Measurements from ENCODE around the gene CACNG1.
"Not testable (repeated sequence)": the region's sequence is repeated elsewhere in the genome, so short reads cannot be mapped to it uniquely, and the experiment has no call there.

The CACNG1 gene

DNA sequence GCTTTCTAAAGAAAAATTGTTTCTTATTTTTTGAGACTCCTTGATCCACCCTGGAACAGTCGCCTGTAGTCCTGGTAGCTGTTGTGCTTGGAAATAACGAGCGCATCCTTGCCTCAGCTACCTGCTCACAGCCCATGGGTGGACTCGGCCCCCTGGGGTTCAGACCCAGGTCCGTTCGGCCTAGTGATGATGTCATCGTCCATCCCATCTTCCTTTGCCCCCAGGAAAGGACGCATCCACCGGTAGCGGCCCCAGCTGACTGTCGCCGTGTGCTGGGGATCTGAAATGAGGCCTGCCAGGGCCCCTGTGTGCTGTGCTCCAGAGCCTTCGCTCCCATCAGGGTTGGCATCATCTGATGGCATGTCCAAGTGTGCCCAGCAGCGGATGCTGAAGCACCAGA is 12.0 kb upstream of the CACNG1 start:
- TF ChIP-seq, protein P1, sequence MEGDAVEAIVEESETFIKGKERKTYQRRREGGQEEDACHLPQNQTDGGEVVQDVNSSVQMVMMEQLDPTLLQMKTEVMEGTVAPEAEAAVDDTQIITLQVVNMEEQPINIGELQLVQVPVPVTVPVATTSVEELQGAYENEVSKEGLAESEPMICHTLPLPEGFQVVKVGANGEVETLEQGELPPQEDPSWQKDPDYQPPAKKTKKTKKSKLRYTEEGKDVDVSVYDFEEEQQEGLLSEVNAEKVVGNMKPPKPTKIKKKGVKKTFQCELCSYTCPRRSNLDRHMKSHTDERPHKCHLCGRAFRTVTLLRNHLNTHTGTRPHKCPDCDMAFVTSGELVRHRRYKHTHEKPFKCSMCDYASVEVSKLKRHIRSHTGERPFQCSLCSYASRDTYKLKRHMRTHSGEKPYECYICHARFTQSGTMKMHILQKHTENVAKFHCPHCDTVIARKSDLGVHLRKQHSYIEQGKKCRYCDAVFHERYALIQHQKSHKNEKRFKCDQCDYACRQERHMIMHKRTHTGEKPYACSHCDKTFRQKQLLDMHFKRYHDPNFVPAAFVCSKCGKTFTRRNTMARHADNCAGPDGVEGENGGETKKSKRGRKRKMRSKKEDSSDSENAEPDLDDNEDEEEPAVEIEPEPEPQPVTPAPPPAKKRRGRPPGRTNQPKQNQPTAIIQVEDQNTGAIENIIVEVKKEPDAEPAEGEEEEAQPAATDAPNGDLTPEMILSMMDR (IDR thresholded peaks at IDR 0.05; ENCODE audit: extremely low read depth, insufficient read depth, missing control alignments), result no peak
- in situ Hi-C loops (cut with MboI; ENCODE audit: low pct_unique_long_range_greater_than_20kb, low sequenced_read_pairs, unreplicated experiment), result no loop called here
- no peak for DNase-seq (ENCODE audit: low spot score)

DNA sequence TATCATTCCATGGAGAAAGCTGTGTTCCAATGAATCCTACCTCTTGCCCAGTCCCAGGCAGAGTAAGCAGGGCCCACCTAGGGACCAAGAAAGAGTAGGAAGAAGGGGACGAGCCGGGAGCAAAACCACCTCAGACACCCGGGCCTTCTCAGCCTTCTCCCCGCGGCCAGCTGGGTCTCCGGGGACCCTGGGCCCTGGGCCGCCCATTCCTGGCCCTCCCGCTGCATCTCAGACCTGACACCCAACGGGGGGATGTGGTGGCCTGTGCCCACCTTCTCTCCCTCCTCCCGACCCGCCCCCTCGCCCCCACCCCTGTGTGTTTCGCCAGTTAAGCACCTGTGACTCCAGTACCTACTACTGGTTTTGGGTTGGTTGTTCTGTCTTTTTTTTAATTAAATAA is 11.4 kb upstream of the CACNG1 start:
- in situ Hi-C loops (cut with MboI; ENCODE audit: low pct_unique_long_range_greater_than_20kb, low sequenced_read_pairs, unreplicated experiment), result no loop called here

DNA sequence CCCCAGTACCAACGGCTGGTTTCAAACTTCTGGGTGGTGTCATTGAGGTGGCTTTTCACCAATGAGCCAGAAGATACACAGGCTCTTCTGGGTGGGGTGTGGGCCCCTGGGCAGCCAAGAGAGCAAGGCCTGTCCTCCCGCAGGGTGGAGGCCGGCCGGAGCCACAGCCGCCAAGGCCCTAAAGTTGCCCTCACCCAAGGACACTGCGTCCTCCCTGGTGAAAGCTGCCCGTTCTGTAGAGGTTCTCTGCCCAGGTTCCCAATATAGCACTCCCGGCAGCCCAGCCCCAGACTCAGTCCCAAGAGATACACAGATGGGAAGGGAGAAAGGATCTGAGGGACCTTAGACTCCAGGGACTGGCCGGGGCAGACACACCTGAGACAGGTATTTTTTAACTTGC is 10.7 kb upstream of the CACNG1 start:
- DNase-seq (ENCODE audit: low spot score), result no peak
- in situ Hi-C loops (cut with MboI; ENCODE audit: low pct_unique_long_range_greater_than_20kb, low sequenced_read_pairs, unreplicated experiment), result no loop called here
- TF ChIP-seq, protein P1 (IDR thresholded peaks at IDR 0.05; ENCODE audit: extremely low read depth, insufficient read depth, missing control alignments), result no peak

More for the DNA sequence above, 11.4 kb upstream of the CACNG1 start:
- DNase-seq (ENCODE audit: low spot score), result no peak
- TF ChIP-seq, protein P1 (IDR thresholded peaks at IDR 0.05; ENCODE audit: extremely low read depth, insufficient read depth, missing control alignments), result no peak

DNA sequence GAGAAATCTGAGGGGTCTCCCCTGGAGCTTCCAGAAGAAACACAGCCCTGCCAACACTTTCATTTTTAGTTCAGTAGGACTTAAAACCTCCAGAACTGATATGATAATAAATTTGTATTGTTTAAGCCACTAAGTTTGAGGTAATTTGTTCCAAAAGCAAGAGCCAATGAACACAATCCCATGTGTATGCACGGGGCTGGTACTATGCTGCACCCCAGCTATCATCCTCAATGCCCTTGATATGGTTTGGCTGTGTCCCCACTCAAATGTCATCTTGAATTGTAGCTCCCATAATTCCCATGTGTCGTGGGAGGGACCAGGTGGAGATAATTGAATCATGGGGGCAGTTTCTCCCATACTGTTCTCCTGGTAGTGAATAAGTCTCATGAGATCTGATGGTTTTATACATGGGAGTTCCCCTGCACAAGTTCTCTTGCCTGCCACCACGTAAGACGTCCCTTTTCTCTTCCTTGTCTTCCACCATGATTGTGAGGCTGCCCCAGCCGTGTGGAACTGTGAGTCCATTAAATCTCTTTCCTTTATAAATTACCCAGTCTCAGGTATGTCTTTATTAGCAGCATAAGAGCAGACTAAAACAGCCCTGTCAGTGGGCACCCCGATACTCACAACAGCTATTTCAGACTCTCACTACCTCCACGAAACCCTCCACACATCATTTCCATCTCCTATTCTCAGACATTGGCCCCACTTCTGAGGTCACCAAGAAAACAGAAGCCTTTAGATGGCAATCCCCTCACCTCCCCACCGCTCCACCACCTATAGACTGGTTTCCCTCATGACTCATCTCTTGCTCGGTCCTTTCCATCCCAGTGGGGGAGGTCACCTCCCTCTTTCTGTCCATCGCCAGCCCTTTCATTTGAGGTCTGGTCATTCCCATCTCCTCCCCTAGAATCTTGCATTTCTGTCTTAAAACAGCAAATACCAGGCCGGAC is 8.9 kb upstream of the CACNG1 start:
- peak; percentile 82 for DNase-seq (ENCODE audit: low spot score)
- TF ChIP-seq, protein P1 (IDR thresholded peaks at IDR 0.05; ENCODE audit: extremely low read depth, insufficient read depth, missing control alignments), result no peak
- in situ Hi-C loops (cut with MboI; ENCODE audit: low pct_unique_long_range_greater_than_20kb, low sequenced_read_pairs, unreplicated experiment), result no loop called here

DNA sequence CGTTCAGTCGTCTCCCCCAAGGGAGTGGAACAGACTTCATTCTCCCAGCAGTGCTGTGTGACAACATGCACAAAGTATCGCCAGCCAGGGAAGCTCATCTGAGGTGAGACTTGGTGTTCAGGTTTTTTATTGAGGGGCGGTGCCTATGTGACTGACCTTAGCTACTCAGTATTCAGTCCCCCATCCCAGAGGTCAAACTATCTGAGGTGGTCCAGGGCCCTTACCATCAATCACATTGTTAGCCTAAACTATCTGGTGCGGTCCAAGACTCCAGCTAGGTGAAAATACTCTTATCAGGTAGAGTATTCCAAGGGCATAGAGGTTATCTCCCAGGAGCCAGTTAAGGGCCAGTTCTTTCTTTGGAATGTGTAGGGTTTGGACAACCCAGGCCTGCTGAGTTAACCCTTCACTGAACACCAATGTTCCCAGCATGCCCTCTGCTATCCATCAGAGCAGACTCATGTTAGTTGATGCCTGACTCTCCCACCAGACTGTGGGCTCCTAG is 5.4 kb upstream of the CACNG1 start:
- TF ChIP-seq, protein P1 (IDR thresholded peaks at IDR 0.05; ENCODE audit: extremely low read depth, insufficient read depth, missing control alignments), result no peak
- no peak for DNase-seq (ENCODE audit: low spot score)
- in situ Hi-C loops (cut with MboI; ENCODE audit: low pct_unique_long_range_greater_than_20kb, low sequenced_read_pairs, unreplicated experiment), result no loop called here

DNA sequence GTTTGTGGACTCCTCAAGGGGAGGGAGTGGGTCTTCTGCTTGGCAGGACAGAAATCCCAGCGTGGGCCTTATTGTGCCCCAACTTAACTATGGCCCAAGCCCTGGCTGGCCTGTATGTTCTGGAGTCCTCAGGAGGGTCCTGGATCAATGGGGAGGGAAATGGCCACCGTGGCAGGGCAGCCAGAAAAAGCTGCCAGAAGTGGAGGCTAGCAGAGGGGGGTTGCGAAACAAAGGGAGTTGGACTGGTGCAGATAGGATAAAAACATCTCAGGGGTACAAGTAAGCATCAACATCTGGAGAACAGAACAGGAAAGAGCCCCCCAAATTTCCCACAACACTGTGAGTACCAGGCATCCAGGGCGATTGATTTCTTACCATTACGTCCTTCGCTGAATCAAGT is 3.7 kb upstream of the CACNG1 start:
- in situ Hi-C loops (cut with MboI; ENCODE audit: low pct_unique_long_range_greater_than_20kb, low sequenced_read_pairs, unreplicated experiment), result no loop called here
- no peak for DNase-seq (ENCODE audit: low spot score)
- TF ChIP-seq, protein P1 (IDR thresholded peaks at IDR 0.05; ENCODE audit: extremely low read depth, insufficient read depth, missing control alignments), result no peak

DNA sequence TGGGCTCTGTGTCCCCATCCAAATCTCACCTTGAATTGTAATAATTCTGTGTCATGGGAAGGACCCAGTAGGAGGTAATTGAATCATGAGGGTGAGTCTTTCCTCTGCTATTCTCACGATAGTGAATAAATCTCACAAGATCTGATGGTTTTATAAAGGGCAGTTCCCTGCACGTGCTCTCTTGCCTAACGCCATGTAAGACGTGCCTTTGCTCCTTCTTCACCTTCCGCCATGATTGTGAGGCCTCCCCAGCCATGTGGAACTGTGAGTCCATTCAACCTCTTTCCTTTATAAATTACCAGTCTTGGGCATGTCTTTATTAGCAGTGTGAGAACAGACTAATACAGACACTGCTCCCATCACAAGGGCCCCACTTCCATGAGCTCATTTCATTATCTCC is 3.2 kb upstream of the CACNG1 start:
- DNase-seq (ENCODE audit: low spot score); in situ Hi-C loops (cut with MboI; ENCODE audit: low pct_unique_long_range_greater_than_20kb, low sequenced_read_pairs, unreplicated experiment): not testable (repeated sequence)
